OCI-LY7 (cell line): ENCODE measurements around the gene C11orf16.

ENCODE experiments used
- EZH2phosphoT487 ChIP-seq: fragments of 200-600 bp; sonication (generic); IDR thresholded peaks from 2 replicates; pipeline ENCODE4 v1.6.1; 2018; ENCODE audit warnings: low read depth, borderline replicate concordance, mild to moderate bottlenecking, mixed run types, antibody characterized with exemption, low read length, moderate library complexity, mixed read lengths
- TF ChIP-seq, protein P1 (sequence below): fragments of 200-600 bp; sonication (generic); conservative IDR thresholded peaks from 2 replicates; pipeline ENCODE4 v1.5.1; 2014; ENCODE audit warnings: mild to moderate bottlenecking, antibody characterized with exemption, low read length, moderate library complexity, mixed read lengths

DNA sequence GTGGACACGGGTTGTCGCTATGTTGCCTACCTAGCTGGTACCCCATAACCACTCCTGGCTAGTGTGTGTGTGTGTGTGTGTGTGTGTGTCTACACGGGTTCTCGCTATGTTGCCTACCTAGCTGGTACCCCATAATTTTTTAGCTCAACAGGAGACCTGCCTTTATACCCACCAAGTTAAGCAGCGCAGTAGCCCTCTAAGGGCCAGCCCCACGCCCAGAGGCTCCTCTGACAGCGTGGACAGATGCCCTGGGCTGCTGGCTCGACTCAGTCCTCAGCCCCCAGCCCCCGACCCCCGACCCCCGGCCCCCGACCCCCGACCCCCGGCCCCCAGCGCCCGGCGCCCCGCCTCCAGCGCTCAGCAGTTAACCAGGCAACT lies 22.1 kb downstream of the C11orf16 start:
- TF ChIP-seq, protein P1, sequence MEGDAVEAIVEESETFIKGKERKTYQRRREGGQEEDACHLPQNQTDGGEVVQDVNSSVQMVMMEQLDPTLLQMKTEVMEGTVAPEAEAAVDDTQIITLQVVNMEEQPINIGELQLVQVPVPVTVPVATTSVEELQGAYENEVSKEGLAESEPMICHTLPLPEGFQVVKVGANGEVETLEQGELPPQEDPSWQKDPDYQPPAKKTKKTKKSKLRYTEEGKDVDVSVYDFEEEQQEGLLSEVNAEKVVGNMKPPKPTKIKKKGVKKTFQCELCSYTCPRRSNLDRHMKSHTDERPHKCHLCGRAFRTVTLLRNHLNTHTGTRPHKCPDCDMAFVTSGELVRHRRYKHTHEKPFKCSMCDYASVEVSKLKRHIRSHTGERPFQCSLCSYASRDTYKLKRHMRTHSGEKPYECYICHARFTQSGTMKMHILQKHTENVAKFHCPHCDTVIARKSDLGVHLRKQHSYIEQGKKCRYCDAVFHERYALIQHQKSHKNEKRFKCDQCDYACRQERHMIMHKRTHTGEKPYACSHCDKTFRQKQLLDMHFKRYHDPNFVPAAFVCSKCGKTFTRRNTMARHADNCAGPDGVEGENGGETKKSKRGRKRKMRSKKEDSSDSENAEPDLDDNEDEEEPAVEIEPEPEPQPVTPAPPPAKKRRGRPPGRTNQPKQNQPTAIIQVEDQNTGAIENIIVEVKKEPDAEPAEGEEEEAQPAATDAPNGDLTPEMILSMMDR, result no peak
- no peak for TF ChIP-seq EZH2phosphoT487
